ENCODE results near the gene LRCH4. TPM values are rescaled to one million over a fixed set of nuclear protein-coding genes. Genes with fewer than 3 reads are reported as not detected.

LRCH4 gene, protein sequence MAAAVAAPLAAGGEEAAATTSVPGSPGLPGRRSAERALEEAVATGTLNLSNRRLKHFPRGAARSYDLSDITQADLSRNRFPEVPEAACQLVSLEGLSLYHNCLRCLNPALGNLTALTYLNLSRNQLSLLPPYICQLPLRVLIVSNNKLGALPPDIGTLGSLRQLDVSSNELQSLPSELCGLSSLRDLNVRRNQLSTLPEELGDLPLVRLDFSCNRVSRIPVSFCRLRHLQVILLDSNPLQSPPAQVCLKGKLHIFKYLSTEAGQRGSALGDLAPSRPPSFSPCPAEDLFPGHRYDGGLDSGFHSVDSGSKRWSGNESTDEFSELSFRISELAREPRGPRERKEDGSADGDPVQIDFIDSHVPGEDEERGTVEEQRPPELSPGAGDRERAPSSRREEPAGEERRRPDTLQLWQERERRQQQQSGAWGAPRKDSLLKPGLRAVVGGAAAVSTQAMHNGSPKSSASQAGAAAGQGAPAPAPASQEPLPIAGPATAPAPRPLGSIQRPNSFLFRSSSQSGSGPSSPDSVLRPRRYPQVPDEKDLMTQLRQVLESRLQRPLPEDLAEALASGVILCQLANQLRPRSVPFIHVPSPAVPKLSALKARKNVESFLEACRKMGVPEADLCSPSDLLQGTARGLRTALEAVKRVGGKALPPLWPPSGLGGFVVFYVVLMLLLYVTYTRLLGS
- total RNA-seq, result 100 to 1,000 TPM; 115 to 508 (median 151) TPM

GRCh38 chr7:100585511-100586265 lies at the start of gene LRCH4:
Gene LRCH4, minus strand, starts transcription at chr7:100586129. Its CDS starts 29 bp downstream, at chr7:100586100.
- DNase-seq, result peak; percentile 77
- peaks cover 0 to 14% (median 7%) of the 10 kb centered on the region in 4 donors for H3K36me3 ChIP-seq
- TF ChIP-seq EP300 (IDR thresholded peaks at IDR 0.05; ENCODE audit: low read depth) (peak; percentile 74), POLR2AphosphoS5 (IDR thresholded peaks at IDR 0.05) (peak; percentile 98 to 99 (median 99)), CTCF (IDR thresholded peaks at IDR 0.05) (peak in 3 of 5 experiments; percentile 4 to 31 (median 7)), POLR2A (IDR thresholded peaks at IDR 0.05) (peak; percentile 99)
- in situ Hi-C loops (cut with MboI; ENCODE audit: low pct_ligation_motif_present in 1 of 4, low pct_unique_long_range_greater_than_20kb in 1 of 4, low sequenced_read_pairs in 3 of 4), result loop anchor here in 2 of 4 donors (10.0 to 25.0 kb wide), 2 partner anchors 89 to 102 kb away; partner anchors contain the start of genes GIGYF1 (in 1 of the 2) and GNB2 (in 1 of the 2)
- H3K27me3 ChIP-seq, result no peaks in the 10 kb centered on the region
- WGBS, 2 donors (ENCODE audit: low coverage in 1 of 2), result 0 to 1% methylated on average over 13 to 42 of the region's 61 CpGs
- no peaks in the 10 kb centered on the region for H3K9me3 ChIP-seq
- intact Hi-C loops (cut with DNase I; ENCODE audit: low total_unique reads), result no loop called here
- H3K4me3 ChIP-seq, result peak within 1 kb of the TSS; percentile 82 to 100 (median 96)
- H3K27ac ChIP-seq, result peak within 1 kb of the TSS; percentile 97 to 99 (median 98)
- H3K4me1 ChIP-seq, result peaks cover 9 to 40% (median 33%) of the 10 kb centered on the region in 4 donors

GRCh38 chr7:100632951-100633717 lies 47.2 kb upstream of the LRCH4 start:
- WGBS, 2 donors (ENCODE audit: low coverage in 1 of 2), result 0 to 4% methylated on average over 1 to 36 of the region's 72 CpGs
- H3K4me1 ChIP-seq, result peaks cover 0 to 10% (median 8%) of the 10 kb centered on the region in 4 donors
- in situ Hi-C loops (cut with MboI; ENCODE audit: low pct_ligation_motif_present in 1 of 4, low pct_unique_long_range_greater_than_20kb in 1 of 4, low sequenced_read_pairs in 3 of 4), result no loop called here
- H3K27ac ChIP-seq, result peak overlapping the region in 2 of 4 donors; percentile 13 to 33
- H3K36me3 ChIP-seq, result no peaks in the 10 kb centered on the region
- peaks cover 7% of the 10 kb centered on the region for H3K27me3 ChIP-seq
- DNase-seq, result peak; percentile 72
- no peaks in the 10 kb centered on the region for H3K9me3 ChIP-seq
- peak overlapping the region; percentile 22 to 59 (median 48) for H3K4me3 ChIP-seq
- intact Hi-C loops (cut with DNase I; ENCODE audit: low total_unique reads), result no loop called here
- TF ChIP-seq EP300 (IDR thresholded peaks at IDR 0.05; ENCODE audit: low read depth), result no peak
- TF ChIP-seq CTCF (IDR thresholded peaks at IDR 0.05), result peak in 4 of 5 experiments; percentile 31 to 44 (median 38)
- TF ChIP-seq POLR2AphosphoS5 (IDR thresholded peaks at IDR 0.05), result no peak
- no peak for TF ChIP-seq POLR2A (IDR thresholded peaks at IDR 0.05)

DNA sequence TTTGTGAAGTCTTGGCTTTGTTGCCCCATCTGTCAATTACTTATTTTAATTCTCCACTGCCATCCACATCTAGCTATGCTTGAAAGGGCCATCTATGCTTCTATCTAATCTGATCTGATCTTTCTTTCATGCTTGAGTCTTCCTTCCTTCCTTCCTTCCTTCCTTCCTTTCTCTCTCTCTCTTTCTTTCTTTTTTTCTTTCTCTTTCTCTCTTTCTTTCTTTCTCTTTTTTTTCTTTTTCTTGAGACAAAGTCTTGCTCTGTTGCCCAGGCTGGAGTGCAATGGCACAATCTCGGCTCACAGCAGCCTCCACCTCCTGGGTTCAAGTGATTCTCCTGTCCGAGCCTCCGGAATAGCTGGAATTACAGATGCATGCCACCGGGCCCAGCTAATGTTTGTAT lies 44.1 kb upstream of the LRCH4 start:
- 87 to 94% methylated on average over 3 to 4 of the region's 4 CpGs for WGBS, 2 donors (ENCODE audit: low coverage in 1 of 2)

More for the DNA sequence above, 44.1 kb upstream of the LRCH4 start:
- no peak overlapping the region for H3K4me3 ChIP-seq
- H3K27me3 ChIP-seq, result peaks cover 7% of the 10 kb centered on the region
- no peaks in the 10 kb centered on the region for H3K36me3 ChIP-seq
- no peaks in the 10 kb centered on the region for H3K9me3 ChIP-seq
- no peak overlapping the region for H3K27ac ChIP-seq
- in situ Hi-C loops (cut with MboI; ENCODE audit: low pct_ligation_motif_present in 1 of 4, low pct_unique_long_range_greater_than_20kb in 1 of 4, low sequenced_read_pairs in 3 of 4), result no loop called here
- TF ChIP-seq POLR2A (IDR thresholded peaks at IDR 0.05) (no peak), POLR2AphosphoS5 (IDR thresholded peaks at IDR 0.05) (no peak), CTCF (IDR thresholded peaks at IDR 0.05) (no peak), EP300 (IDR thresholded peaks at IDR 0.05; ENCODE audit: low read depth) (no peak)
- H3K4me1 ChIP-seq, result peaks cover 3 to 21% (median 16%) of the 10 kb centered on the region in 4 donors
- DNase-seq, result no peak
- intact Hi-C loops (cut with DNase I; ENCODE audit: low total_unique reads), result no loop called here

Measured in transverse colon (tissue), 4 donors.